Pancreas (tissue), 10 donors: ENCODE measurements around the gene SSUH2. TPM values are rescaled to one million over a fixed set of nuclear protein-coding genes. Genes with fewer than 3 reads are reported as not detected.

Source experiments
- ATAC-seq, 4 donors: fragments of 200-7000 bp; cut with Tn5 transposase; one replicate each; pipeline versions ENCODE4 v1.8.0 to v1.9.1; 2020; ENCODE audit warnings: mild to moderate bottlenecking in 4 of 4, moderate library complexity in 4 of 4
- DNase-seq, 6 donors: peaks; one replicate each; pipeline ENCODE4 v3.0.0-alpha.2; 2020
- FAIRE-seq: peaks from 2 replicates; lab custom pipeline; 2012; peaks lifted over from hg19 to GRCh38; lab: Jason Lieb, UNC
- H3K27ac ChIP-seq, 4 donors: fragments of 200-600 bp; sonication (generic); 1 replicate in 3 of 4; 2 replicates in 1 of 4; pipeline versions ENCODE4 v1.5.0 to v1.8.0; 2020
- H3K27me3 ChIP-seq, 4 donors: fragments of 200-600 bp; one replicate each; pipeline ENCODE4 v1.8.0; 2021
- H3K36me3 ChIP-seq, 3 donors: fragments of 200-600 bp; sonication (generic) in 1 of 3; one replicate each; pipeline versions ENCODE4 v1.5.0 to v1.8.0; 2020 to 2021
- H3K4me1 ChIP-seq, 3 donors: fragments of 200-600 bp; one replicate each; pipeline ENCODE4 v1.8.0; 2021
- H3K4me3 ChIP-seq, 4 donors: fragments of 200-600 bp; sonication (generic) in 2 of 4; one replicate each; pipeline versions ENCODE4 v1.5.0 to v1.8.0; 2020 to 2021
- H3K9me3 ChIP-seq, 4 donors: fragments of 200-600 bp; one replicate each; pipeline ENCODE4 v1.8.0; 2021
- WGBS, 2 donors: extraction: QIAGEN DNeasy Blood & Tissue Kit; methylation state at CpG; one replicate each; pipeline ENCODE4 v1.1.7; 2013; 5-methylcytosine and 5-hydroxymethylcytosine counted together
- intact Hi-C, 3 donors: fragments of 100-400 bp; cut with DNase I; formaldehyde crosslinking; loops; one replicate each; pipeline versions ENCODE4 v1.11.1 to v1.14.2; 2022
- polyA plus RNA-seq, 2 donors: library from polyadenylated mRNA; stranded (reverse); fragments of 200-250 nt; gene quantifications; one replicate each; pipeline ENCODE4 v1.2.3, GENCODE V29; 2013
- total RNA-seq, 6 donors: library from RNA; stranded (reverse); fragmentation: NEBNext Ultra II Directional in 4 of 6; extraction: Animal tissue kit (Norgen Biotek cat#: 25700) in 4 of 6; gene quantifications; one replicate each; pipeline versions ENCODE4 v1.2.1 to v1.2.4, GENCODE V29; 2021 to 2023
- TF ChIP-seq, protein P1 (sequence below), 4 donors: fragments of 200-600 bp; sonication (generic) in 3 of 4; IDR thresholded peaks; one replicate each; pipeline versions ENCODE4 v1.5.0 to v1.8.0; 2021; ENCODE audit warnings: antibody characterized with exemption in 4 of 4
- donor health status: healthy with polysubstance abuse.
- donor health status: DM: no; HTN: no; CAD: no; lungs with moderate emphysema.
- donor health status: DM: no; HTN: no; CAD: no.
- donor health status: control.
- donor health status: control.
- donor health status: Bipolar disorder and iron deficiency.
- donor health status: DM: yes; HTN: yes; CAD: no.
- donor health status: DM: no; HTN: no; CAD: no.
- donor health status: DM: no; HTN: no; CAD: no.
- donor health status: DM: yes; HTN: yes; CAD: no.

Gene SSUH2
- total and polyA plus RNA-seq, 8 donors: 0.06 to 1.8 (median 0.22) TPM

DNA sequence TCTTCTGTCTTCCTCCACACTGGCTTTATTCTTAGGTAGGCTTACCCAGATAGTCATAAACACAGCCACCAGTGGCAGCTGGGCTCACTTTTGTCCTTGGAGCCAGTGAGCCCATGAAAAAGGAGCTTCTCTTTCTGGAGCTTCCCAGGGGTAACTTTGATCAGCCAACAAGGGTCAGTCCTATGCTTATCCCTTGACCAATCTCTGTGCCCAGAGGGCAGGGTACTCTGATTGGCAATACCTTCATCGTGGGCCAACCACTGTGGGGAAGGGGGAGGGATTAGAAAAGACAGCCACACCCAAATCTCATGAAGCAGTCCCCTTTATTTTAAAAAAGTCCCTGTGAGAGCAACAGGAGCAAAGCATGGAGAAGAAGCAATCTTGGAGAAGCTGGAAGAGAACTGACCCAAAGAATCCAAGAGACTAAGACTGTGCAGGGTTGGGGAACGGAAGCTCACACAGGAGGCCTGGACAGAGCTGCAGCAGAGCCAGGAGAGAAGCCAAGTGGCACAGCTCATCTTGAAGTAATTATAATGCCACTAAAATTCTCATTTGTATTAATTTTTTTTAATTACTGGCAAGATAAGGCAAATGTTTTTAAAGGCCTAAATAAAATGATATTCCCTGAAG lies 70.4 kb downstream of the SSUH2 start:
- intact Hi-C loops: no loop called here
- 88 to 90% methylated on average over 2 of the region's 2 CpGs for WGBS, 2 donors

DNA sequence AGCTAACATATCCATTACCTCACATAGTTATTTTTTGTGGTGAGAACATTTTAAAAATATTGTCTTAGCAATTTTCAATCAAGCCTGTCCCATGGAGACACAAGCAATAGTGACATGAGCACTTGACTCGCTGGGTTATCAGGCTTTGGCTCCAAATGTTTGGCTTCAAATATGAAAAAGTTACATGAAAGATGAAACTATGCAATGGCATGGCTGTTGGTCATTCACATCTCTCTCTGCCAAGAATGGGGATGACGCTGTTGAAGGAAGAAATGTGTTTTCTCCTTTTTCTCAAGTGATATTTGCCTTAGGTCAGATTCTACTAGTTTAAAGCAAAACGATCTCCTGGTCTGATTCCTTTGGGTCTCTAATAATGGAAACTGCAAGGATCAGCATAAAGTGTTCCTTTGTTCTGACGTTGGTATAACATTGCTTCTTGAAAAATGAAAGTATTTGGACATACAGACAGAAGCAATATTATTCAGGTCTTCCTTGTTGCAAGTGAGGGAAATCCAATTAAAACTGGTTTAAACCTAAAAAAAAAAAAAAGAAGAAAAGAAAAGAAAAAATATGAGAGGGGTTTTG lies 71.2 kb downstream of the SSUH2 start:
- Histone ChIP-seq H3K27me3 (no peaks in the 10 kb centered on the region), H3K36me3 (no peaks in the 10 kb centered on the region), H3K9me3 (no peaks in the 10 kb centered on the region), H3K27ac (no peak overlapping the region), H3K4me3 (no peak overlapping the region), H3K4me1 (no peaks in the 10 kb centered on the region)
- FAIRE-seq (no peak), DNase-seq (no peak), ATAC-seq (no peak)
- 76 to 86% methylated on average over 4 of the region's 4 CpGs for WGBS, 2 donors
- TF ChIP-seq, protein P1, sequence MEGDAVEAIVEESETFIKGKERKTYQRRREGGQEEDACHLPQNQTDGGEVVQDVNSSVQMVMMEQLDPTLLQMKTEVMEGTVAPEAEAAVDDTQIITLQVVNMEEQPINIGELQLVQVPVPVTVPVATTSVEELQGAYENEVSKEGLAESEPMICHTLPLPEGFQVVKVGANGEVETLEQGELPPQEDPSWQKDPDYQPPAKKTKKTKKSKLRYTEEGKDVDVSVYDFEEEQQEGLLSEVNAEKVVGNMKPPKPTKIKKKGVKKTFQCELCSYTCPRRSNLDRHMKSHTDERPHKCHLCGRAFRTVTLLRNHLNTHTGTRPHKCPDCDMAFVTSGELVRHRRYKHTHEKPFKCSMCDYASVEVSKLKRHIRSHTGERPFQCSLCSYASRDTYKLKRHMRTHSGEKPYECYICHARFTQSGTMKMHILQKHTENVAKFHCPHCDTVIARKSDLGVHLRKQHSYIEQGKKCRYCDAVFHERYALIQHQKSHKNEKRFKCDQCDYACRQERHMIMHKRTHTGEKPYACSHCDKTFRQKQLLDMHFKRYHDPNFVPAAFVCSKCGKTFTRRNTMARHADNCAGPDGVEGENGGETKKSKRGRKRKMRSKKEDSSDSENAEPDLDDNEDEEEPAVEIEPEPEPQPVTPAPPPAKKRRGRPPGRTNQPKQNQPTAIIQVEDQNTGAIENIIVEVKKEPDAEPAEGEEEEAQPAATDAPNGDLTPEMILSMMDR (IDR thresholded peaks at IDR 0.05): no peak
- intact Hi-C loops: no loop called here

More for the DNA sequence above, 70.4 kb downstream of the SSUH2 start:
- no peaks in the 10 kb centered on the region for H3K4me1 ChIP-seq
- H3K27ac ChIP-seq: no peak overlapping the region
- no peaks in the 10 kb centered on the region for H3K36me3 ChIP-seq
- H3K9me3 ChIP-seq: no peaks in the 10 kb centered on the region
- FAIRE-seq: no peak
- TF ChIP-seq, protein P1 (IDR thresholded peaks at IDR 0.05): no peak
- no peak for ATAC-seq
- DNase-seq: no peak
- H3K27me3 ChIP-seq: no peaks in the 10 kb centered on the region
- H3K4me3 ChIP-seq: no peak overlapping the region

GRCh38 chr3:8571256-8571655 lies 73.3 kb downstream of the SSUH2 start:
- WGBS, 2 donors: 33 to 59% methylated on average over 2 to 3 of the region's 3 CpGs
- Histone ChIP-seq H3K27ac (no peak overlapping the region), H3K4me1 (no peaks in the 10 kb centered on the region), H3K27me3 (no peaks in the 10 kb centered on the region), H3K36me3 (peaks cover 0 to 5% (median 3%) of the 10 kb centered on the region in 3 donors), H3K4me3 (no peak overlapping the region), H3K9me3 (no peaks in the 10 kb centered on the region)
- no peak for FAIRE-seq
- TF ChIP-seq, protein P1 (IDR thresholded peaks at IDR 0.05): no peak
- no peak for ATAC-seq
- DNase-seq: no peak
- intact Hi-C loops: no loop called here

Other genes starting within 250 kb of the SSUH2 start
- 10 to 100 TPM; 14.4 to 32.0 (median 17.4) TPM for gene LMCD1, start 143.0 kb downstream of the SSUH2 start, total RNA-seq
- gene LMCD1, start 143.0 kb downstream of the SSUH2 start, polyA plus RNA-seq: 10 to 100 TPM; 14.0 to 39.4 TPM
- not detected for gene CAV3, start 89.0 kb upstream of the SSUH2 start, total RNA-seq
- not detected for gene CAV3, start 89.0 kb upstream of the SSUH2 start, polyA plus RNA-seq
- gene OXTR, start 124.8 kb upstream of the SSUH2 start, total RNA-seq: 1 to 10 TPM in 1 of 6 donors, under 1 TPM in 5; 0.05 to 2.4 (median 0.24) TPM
- under 1 TPM; 0.19 to 0.31 TPM for gene OXTR, start 124.8 kb upstream of the SSUH2 start, polyA plus RNA-seq